Measurements from ENCODE around the gene CMIP.

The CMIP gene

DNA sequence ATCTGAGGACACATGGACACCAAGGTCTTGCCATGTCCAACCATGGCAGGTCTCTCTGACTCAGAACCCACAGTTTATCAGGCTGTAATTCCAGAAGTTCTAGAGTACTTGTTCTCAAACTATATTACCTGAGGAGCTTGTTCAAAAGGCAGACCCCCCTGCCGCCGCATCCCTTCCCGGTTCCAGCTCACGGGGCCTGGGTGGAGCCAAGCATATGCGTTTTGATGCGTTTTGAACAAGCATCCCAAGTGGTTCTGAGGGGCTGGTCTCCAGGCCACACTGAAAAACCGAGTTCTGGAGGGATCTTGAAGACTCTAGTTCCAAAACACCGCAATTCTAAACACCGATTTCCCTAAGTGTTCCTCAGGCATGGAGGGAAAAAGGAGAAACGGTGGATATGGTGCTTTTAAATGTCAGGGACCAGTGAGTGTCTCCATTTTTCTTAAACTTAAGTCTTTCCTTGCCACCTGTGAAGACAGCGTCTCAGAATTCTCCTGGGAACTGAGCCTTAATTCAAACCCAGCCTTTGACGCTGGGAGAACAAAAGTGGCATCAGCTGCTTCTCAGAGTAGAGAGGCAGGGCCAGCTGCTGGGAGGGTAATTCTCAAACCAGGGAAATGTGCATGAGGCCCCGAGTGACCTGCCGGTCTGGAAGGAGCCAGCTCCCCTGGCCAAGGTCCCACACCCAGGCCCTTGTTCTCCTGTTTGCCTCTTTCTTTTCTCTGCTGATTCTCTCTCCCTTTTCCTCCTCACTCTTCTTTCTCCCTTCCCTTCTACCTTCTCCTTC lies 250.1 kb downstream of the CMIP start:
- no peak for DNase-seq (ENCODE audit: low read depth in 4 of 4, low spot score in 1 of 4)

GRCh38 chr16:81695321-81696165 lies 250.9 kb downstream of the CMIP start:
- DNase-seq (ENCODE audit: low read depth in 4 of 4, low spot score in 1 of 4): no peak

DNA sequence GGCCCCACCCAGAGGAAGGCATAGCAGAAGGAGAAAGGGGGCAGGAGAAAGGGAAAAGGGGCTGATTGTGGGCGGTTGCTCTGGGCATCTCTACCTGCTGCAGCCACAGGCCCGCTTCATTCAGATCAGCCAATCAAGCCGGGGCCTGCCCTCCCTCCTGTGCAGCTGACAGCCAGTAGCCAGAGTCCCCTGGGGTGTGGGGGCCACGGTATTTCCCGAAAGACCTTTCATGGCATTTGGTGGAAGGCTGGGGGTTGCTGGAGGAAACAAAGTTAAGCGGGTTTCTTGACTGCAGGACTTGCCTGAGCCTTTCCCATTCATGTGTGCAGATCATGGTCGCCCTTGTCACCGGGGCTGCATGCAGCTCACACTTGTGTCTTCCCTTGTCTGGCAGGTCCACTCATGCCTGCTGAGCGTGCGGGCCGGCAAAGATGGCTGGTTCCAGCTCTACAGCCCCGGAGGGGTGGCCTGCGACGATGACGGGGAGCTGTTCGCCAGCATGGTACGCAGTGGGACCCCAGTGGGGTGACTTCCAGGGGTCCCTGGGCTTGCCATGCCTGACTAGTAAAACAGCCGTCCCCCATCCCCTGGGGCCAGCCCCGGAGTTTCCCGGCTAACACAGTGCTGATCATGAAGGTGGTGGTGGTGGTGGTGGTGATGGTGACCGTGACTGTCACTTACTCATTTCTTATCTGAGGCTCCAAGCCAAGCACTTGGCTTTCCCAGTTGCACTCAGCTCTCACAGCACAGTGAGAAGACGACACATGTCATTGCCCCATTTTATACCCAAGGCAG lies 251.8 kb downstream of the CMIP start:
- DNase-seq (ENCODE audit: low read depth in 4 of 4, low spot score in 1 of 4): no peak

- DNase-seq (ENCODE audit: low read depth in 4 of 4, low spot score in 1 of 4): peak in 1 of 4 experiments; percentile 21
Observed at GRCh38 chr16:81696961-81697615, 252.5 kb downstream of the CMIP start.

DNA sequence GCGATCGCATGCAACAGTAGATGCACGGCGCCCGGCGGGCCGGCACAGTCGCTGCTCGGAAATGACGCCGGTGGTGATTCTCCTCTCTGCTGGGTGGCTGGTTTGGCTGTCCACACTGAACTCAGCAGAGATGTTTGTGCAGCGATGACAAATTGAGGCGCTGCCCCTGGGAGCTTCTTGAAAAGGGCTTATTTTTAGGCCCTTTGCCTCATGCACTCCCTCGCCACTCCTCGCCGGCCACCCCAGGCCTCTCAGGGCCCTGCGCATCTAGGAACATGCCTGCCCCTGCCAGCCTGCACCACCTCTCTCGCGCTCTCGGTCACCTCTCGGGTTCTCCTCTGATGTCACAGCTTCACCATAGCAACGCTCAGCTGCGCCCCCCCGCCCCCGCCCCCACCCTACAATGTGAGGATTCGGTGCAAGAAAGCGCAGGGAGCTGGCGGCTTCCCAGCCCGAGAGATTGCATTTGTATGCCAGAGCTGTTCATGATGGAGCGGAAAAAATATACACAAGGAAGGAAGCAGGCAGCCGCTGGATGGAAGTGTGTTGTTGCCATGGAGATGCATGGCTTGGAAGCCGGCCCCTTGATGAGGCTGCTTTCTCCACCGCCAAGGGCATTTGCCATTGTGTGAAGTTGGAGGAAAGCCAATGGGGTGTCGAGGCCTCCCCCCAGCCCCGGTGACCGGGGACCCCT lies 253.2 kb downstream of the CMIP start:
- DNase-seq (ENCODE audit: low read depth in 4 of 4, low spot score in 1 of 4): no peak

DNA sequence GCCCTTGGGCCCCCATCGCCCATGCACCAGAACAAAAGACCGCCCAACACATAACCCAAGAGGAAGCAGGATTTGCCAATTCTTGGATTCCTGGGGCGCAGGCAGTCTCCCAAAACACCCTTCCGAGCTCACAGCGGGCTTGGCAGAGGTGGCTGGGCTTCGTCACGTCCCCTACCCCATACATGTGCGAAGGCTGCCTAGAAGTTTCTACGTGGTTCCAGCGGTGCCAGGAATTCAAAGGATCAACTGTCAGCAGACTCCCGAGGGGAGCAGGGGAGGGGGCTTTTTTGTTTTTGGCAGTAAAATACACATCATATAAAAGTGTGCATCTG lies 253.7 kb downstream of the CMIP start:
- no peak for DNase-seq (ENCODE audit: low read depth in 4 of 4, low spot score in 1 of 4)

DNA sequence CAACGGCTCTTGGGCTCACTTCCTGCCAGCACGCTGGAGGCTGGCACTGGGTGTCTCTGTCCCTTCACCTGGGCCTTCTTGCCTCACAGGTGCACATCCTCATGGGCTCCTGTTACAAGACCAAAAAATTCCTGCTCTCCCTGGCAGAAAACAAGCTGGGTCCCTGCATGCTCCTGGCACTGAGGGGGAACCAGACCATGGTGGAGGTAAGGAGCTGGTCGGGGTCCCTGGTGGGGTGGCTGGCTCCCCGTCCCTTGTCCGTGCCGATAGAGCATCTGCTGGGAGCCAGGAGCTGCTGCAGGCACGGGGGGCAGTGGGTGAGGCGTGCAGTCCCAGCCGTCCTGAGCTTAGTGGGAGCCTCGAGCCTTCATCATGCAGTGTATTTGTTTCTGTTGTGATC lies 255.0 kb downstream of the CMIP start:
- DNase-seq (ENCODE audit: low read depth in 4 of 4, low spot score in 1 of 4): no peak

- no peak for DNase-seq (ENCODE audit: low read depth in 4 of 4, low spot score in 1 of 4)
Observed at GRCh38 chr16:81700071-81700779, 255.6 kb downstream of the CMIP start.

DNA sequence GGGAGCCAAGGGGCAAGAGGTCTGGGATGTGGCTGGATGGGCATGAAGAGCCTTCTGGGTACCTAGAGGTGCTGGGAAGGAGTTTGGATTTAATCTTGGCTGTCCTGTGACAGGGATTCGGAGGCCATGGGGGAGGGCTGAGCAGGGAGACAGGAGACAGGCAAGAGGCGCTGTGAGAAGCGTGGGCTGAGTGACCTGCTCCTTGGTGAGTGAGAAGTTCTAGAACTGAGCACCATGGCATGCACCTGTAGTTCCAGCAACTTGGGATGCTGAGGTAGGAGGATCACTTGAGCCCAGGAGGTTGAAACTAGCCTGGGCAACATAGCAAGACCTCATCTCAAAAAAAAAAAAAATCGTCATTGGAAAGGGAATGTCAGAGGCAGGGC lies 256.2 kb downstream of the CMIP start:
- DNase-seq (ENCODE audit: low read depth in 4 of 4, low spot score in 1 of 4): no peak

DNA sequence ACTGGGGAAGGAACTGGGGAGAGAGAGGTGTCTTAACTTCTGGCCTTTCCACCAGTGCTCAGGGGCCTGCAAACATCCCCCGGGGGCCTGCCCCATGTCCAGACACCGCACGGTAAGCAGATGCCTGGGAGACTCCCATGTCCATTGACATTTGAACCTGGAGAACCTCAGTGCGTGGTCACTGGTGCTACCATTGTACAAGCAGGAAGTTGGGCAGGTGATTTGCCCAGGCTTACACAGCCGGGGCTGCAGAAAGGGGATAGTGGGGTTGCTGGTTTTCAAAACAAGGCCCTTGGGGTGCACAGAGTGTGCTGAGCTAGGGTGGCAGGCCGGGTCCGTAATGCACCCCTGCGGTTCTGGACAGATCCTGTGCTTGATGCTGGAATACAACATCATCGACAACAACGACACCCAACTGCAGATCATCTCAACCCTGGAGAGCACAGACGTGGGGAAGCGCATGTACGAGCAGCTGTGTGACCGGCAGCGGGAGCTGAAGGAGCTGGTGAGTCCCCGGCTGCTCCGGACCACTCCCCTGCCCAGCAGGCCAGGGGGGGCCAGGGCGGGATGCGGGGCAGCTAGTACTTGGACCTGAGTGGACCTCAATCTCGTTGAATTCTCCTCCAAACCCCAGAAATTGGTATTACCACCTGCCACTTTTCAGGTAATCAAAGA lies 256.8 kb downstream of the CMIP start:
- no peak for DNase-seq (ENCODE audit: low read depth in 4 of 4, low spot score in 1 of 4)

DNA sequence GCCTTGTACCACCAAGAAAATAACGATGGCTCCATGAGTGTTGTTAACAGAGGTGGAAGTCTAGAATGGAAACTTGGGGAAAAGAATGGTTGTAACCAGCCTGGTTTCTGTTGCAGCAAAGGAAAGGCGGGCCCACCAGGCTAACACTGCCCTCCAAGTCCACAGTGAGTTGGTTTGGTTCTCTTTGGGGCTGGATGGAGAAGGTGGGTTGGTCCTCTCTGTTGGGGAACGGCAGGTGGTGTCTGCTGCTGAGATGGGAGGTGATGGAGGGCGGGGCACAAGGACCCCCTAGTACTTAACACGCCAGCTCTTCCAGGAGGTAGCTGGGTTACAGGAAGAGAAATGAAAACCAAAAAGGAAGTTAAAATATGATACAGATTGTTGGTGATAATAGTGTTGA lies 257.9 kb downstream of the CMIP start:
- no peak for DNase-seq (ENCODE audit: low read depth in 4 of 4, low spot score in 1 of 4)

GRCh38 chr16:81703177-81704155 lies 258.9 kb downstream of the CMIP start:
- DNase-seq (ENCODE audit: low read depth in 4 of 4, low spot score in 1 of 4): no peak

GRCh38 chr16:81705261-81705660 lies 260.7 kb downstream of the CMIP start:
- no peak for DNase-seq (ENCODE audit: low read depth in 4 of 4, low spot score in 1 of 4)

DNA sequence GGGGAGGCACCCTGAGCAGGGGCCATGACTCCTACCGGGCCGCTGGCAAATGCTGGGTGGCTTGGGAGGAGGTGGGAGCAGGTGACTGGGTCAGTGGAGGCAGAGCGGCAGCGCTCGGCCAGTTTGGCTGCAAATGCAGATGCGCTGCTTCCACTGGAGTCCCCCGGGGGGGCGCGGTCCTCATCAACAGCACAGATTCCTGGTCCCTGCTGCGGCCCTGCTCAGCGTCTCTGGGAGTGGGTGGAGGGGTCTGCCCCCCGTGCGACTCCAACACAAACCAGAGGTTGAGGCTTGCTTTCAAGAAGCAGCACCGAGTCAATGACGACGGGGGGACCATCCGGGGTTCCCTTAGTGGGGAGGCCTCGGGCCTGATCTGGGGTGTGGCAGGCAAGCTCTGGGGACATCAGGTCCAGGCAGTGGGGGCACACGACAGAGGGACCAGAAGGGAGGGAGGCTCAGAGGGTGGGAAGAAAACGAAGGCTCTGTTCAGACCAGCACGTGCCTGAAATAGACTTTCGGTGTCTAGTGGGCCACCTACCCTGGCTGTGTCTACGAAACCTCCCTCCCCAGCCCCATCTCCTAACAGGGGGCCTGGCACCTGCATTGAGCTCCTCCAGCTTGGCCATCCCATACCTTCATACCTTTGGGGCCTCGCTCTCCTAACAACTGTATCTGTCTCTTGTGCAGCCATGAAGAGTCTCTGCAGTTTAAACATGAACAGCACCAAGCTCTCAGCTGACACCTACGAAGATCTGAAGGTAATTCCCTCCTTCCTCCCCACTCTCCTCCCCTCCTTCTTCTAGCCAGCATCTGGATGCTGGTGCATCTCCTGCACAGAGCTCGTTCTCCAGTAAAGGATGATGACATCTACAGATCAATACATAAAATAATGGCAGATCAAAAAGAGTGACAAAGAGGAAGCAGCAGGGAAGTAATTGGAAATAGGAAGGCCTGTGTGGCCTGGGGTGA lies 262.0 kb downstream of the CMIP start:
- DNase-seq (ENCODE audit: low read depth in 4 of 4, low spot score in 1 of 4): no peak

GRCh38 chr16:81707411-81708265 lies 263.0 kb downstream of the CMIP start:
- no peak for DNase-seq (ENCODE audit: low read depth in 4 of 4, low spot score in 1 of 4)
